Suprapubic skin (tissue), 4 donors: ENCODE data around the gene ARF4.

Source experiments
- POLR2A ChIP-seq, 2 donors: fragments of 450-650 bp; IDR thresholded peaks; one replicate each; pipeline ENCODE4 v1.6.1; 2017; ENCODE audit warnings: antibody characterized with exemption in 2 of 2, mild to moderate bottlenecking in 2 of 2, moderate library complexity in 2 of 2
- POLR2AphosphoS5 ChIP-seq, 3 donors: sonication (generic); formaldehyde crosslinking; IDR thresholded peaks; one replicate each; pipeline ENCODE4 v1.6.1; 2017; ENCODE audit warnings: antibody characterized with exemption in 3 of 3
- TF ChIP-seq, protein P1 (sequence below), 2 donors: fragments of 200-600 bp in 1 of 2; fragments of 450-650 bp in 1 of 2; sonication (generic) in 1 of 2; IDR thresholded peaks; one replicate each; pipeline ENCODE4 v1.5.1; 2016 to 2019; ENCODE audit warnings: antibody characterized with exemption in 2 of 2, mild to moderate bottlenecking in 1 of 2, moderate library complexity in 1 of 2

DNA sequence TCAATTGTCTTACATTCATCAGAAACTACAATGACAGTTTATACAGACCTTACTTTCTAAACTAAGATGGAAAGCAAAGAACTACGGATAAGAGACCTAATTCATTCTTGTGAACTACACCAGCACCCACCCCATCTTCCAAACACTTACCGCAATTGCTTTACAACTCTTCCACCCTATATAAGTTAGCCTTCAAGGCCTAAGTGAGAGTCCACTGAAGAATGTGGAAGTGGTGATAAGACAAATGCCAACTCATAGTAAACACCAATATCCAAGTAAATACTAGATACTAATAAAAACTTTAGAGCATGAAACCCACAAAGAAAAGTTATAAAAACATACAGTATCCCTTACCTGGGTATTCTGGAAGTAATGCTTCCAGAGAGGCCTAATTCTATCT, 13.6 kb downstream of the ARF4 start:
- TF ChIP-seq, protein P1, sequence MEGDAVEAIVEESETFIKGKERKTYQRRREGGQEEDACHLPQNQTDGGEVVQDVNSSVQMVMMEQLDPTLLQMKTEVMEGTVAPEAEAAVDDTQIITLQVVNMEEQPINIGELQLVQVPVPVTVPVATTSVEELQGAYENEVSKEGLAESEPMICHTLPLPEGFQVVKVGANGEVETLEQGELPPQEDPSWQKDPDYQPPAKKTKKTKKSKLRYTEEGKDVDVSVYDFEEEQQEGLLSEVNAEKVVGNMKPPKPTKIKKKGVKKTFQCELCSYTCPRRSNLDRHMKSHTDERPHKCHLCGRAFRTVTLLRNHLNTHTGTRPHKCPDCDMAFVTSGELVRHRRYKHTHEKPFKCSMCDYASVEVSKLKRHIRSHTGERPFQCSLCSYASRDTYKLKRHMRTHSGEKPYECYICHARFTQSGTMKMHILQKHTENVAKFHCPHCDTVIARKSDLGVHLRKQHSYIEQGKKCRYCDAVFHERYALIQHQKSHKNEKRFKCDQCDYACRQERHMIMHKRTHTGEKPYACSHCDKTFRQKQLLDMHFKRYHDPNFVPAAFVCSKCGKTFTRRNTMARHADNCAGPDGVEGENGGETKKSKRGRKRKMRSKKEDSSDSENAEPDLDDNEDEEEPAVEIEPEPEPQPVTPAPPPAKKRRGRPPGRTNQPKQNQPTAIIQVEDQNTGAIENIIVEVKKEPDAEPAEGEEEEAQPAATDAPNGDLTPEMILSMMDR (IDR thresholded peaks at IDR 0.05): no peak
- TF ChIP-seq POLR2A (IDR thresholded peaks at IDR 0.05) (no peak), POLR2AphosphoS5 (IDR thresholded peaks at IDR 0.05) (no peak)
